H54 (cell line): ENCODE data around the gene RMND5B.

Experiments used
- DNase-seq: peaks from one replicate; pipeline ENCODE4 v3.0.0; 2011; ENCODE audit warnings: low spot score, mixed read lengths; ENCODE audit not compliant: insufficient read length
- FAIRE-seq: peaks from 3 replicates; lab custom pipeline; 2011; peaks lifted over from hg19 to GRCh38; lab: Jason Lieb, UNC
- POLR2A ChIP-seq: IDR thresholded peaks from 2 replicates; pipeline ENCODE4 v1.6.1; 2011; ENCODE audit warnings: low read depth, mild to moderate bottlenecking, low read length

RMND5B gene

DNA sequence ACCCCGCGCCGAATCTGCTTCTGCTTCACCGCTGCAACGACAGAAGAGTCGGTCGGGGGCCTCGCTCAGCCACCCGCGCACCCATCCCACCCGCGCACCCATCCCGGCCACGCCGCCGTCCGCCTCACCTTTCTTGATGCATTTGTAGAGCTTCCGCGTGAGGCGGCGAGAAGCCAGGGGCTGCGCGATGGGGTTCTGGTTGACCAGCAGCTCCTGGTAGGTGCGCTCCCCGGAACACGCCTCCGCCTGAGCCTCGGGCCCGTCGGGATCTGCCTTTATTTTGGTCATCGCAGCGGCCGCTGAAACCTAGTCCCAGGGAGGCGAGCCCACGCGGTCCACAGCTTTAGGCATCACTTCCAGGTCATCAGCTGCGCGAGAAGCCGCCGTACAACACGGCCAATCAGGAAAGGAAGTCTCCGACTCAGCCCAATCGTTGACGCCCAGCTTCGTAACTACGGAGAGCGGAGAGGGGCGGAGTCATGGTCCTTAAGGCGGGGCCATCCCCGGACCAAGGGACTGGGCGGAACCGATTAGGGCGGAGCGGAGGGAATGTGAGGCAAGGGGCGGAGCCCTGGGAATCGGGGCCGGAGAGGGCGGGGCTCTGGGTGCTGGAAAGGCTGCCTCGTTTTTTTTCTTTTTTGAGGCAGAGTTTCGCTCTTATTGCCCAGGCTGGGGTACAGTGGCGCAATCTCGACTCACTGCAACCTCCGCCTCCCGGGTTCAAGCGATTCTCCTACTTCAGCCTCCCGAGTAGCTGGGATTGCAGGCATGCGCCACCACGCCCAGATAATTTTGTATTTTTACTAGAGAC lies 22.9 kb downstream of the RMND5B start, which contains the start of gene NHP2:
Gene NHP2, minus strand, starts transcription at position 356 of the 811 bp plus-strand sequence. Its CDS starts 68 bp downstream, at position 288.
- TF ChIP-seq POLR2A: peak; percentile 58; the same call in 1 of the 2 replicates
- FAIRE-seq (no peak), DNase-seq (peak; percentile 90)

DNA sequence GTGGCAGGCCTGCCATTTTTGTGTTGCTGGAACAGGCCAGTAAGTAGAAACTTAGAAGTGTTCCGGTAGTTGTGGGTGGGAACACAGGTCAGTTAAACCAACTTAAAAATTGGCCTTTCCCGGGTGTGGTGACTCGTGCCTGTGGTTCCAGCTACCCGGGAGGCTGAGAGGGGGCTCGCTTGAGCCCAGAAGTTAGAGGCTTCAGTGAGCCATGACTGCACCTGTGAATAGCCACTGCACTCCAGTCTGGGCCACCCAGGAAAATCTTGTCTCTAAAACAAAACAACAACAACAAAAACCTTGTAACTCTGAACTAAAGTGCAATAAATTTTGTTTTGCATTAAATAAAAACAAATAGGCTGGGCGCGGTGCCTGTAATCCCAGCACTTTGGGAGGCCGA lies 24.3 kb downstream of the RMND5B start:
- TF ChIP-seq POLR2A: no peak
- no peak for FAIRE-seq
- no peak for DNase-seq

DNA sequence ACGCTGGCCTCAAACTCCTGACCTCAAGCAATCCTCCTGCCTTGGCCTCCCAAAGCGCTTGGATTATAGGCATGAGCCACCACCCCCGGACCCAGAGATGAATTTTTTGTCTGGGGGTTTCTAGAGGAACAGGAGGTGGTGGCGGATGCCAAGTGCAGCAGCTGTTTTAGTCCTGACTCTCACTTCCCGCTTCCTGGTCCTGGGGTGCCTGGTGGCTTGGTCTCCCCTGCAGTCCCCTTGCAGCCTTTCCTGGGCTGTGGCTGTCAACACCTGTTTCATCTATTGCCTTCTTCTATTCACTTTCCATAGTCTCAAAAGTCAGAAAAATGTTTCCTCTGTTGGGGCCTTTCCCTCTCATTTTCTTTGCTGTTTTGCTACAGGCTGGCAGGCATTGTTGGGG lies 29.4 kb downstream of the RMND5B start:
- TF ChIP-seq POLR2A: no peak
- DNase-seq (no peak), FAIRE-seq (no peak)

DNA sequence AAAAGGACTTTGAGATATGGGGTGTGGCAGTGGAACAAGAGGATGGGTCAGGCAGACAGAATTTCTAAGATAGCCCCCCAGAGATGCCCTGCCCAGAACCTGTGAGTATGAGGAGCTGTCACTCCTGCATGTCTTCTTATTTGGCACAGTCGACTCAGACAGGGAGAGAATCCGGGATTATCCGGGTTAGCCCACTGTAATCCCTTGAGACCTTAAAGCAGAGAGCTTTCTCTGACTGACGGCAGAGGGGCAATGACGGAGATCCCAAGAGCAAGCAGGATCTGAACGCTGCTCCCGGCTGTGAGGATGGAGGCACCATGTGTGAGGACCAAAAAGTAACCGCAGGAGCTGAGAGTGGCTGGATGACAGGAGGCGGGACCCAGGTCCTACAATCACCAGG lies 31.7 kb downstream of the RMND5B start:
- TF ChIP-seq POLR2A: no peak
- DNase-seq (no peak), FAIRE-seq (no peak)

DNA sequence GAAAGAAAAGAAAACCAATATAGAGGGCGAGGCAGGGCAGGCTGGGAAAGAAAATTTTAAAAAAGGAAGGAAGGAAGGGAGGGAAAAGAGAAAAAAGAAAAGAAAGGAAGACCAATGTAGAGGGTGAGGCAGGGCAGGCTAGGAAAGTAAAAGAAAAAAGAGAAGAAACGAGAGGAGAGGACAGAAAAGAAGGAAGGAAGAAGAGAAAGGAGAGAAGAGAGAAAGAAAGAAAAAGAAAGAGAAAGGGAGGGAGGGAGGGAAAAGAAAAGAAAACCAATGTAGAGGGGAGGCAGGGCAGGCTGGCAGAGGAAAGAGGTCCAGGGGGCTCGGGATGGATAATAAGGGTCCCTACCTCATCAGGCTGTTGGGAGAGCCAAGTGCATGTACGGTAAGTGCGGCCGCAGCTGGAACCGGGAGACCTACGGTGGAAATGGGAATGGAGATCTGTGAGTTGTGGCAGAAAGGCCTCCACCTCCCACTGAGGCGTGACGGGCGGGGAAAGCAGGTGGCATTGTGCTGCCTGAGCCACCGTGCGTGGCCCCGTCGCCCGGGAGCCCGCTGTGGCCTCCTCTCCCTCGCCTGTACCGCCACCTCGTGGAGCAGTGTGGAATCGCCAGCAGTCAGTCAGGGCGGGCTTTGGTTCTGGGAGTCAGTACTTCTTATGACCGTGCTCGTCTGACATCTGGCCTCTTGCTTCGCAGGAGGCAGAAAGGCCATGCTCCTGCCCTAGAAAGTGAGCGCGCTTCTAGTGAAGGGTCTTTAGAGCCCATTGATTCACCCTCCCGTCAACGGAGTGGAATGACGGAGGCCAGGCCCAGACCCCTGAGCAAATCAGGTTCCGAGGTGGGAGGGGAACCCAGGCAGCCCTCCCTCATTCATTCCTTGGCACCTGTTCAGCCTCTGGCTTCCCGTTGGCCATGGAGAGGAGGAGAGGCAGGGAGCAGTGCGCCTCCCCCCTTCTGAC lies 33.2 kb downstream of the RMND5B start:
- DNase-seq: peak; percentile 93
- no peak for TF ChIP-seq POLR2A
- no peak for FAIRE-seq

DNA sequence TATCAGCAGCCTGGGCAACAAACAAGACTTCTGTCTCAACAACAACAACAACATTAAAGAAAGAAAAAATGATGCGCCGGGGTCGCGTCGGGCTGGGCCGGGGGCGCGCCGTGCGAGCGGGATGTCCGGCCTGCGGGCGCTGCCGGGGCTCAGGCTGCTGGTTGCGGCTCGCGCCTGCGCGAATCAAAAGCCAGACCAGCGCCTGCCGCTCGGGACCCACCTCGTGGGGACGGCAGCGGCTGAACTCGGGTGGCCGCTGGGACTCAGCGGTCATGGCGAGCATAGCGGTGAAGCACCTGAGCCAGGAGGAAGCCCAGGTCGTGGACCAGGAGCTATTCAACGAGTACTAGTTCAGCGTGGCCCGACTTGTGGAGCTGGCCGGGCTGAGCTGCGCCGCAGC lies 34.8 kb downstream of the RMND5B start:
- FAIRE-seq (no peak), DNase-seq (no peak)
- TF ChIP-seq POLR2A: no peak

DNA sequence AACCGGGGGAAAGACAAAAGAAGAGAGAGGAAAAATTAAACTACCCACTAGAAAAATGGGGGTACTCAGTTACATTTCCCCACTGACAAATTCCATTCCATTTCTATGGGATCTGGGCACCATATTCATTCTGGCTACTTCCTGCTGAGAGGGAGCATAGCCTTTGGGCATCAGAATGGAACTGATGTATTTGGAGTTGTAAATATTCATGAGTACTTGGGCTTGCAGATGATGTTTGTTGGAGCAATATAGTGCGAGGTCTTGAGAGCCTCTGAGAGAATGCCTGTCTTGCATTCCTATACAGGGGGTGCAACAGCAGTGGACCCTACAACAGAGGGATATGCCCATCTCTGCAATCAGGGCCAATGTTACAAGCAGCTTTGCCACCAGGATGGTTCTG lies 39.6 kb downstream of the RMND5B start:
- no peak for FAIRE-seq
- no peak for DNase-seq
- no peak for TF ChIP-seq POLR2A

DNA sequence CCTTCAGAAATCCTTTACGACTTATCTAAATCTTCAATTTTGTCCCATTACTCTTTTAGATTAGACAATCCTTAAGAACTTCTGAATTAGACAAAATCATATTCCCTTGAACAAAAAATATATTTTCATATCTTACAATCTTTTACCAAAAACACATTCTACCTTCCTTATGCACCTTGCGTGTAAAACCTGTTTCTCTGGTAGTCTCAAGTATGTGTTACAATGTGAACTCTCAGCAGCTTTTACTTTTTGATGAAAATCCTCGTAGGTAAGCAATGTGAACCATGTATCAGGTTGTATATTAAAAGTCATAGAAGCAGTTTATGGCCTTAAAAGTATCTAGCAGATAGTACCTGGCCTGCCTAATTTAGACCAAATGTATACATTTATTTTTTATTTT lies 43.6 kb downstream of the RMND5B start:
- FAIRE-seq: no peak
- no peak for DNase-seq
- no peak for TF ChIP-seq POLR2A

DNA sequence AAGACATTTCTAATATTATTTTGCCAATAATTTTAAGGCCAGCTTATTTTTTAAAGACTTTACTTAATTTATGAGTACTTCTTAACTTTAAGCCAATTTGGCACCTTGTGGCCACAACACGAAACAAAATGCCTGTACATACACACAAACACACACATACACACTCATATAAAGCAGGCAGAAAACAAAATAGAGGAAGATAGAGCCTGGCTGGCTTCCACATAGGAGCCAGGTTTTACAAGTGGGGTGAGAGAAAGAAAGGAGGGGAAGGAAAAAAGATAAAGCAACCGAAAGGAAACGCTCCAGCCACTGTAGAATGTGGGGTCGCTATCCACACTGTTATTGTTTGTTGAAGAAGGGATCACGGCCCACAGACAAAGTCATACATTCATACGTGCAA lies 46.0 kb downstream of the RMND5B start:
- TF ChIP-seq POLR2A: no peak
- DNase-seq (no peak), FAIRE-seq (no peak)

DNA sequence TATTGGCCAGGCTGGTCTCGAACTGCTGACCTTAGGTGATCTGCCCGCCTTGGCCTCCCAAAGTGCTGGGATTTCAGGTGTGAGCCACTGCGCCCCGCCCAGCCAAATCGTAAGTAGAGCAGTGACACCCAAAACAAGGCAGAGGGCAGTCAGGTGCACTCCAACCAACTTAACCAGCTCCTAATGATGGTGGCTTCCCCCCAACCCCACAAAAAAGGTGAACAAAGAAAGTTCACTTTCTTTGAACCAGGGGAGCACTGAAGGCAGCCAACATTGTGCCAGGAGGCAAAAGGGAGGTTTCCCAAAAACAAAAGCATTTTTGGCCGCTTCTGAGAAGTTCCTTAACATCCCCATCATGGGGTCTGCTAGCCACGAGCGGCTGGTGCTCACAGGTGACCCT lies 46.8 kb downstream of the RMND5B start:
- no peak for FAIRE-seq
- no peak for DNase-seq
- TF ChIP-seq POLR2A: no peak

DNA sequence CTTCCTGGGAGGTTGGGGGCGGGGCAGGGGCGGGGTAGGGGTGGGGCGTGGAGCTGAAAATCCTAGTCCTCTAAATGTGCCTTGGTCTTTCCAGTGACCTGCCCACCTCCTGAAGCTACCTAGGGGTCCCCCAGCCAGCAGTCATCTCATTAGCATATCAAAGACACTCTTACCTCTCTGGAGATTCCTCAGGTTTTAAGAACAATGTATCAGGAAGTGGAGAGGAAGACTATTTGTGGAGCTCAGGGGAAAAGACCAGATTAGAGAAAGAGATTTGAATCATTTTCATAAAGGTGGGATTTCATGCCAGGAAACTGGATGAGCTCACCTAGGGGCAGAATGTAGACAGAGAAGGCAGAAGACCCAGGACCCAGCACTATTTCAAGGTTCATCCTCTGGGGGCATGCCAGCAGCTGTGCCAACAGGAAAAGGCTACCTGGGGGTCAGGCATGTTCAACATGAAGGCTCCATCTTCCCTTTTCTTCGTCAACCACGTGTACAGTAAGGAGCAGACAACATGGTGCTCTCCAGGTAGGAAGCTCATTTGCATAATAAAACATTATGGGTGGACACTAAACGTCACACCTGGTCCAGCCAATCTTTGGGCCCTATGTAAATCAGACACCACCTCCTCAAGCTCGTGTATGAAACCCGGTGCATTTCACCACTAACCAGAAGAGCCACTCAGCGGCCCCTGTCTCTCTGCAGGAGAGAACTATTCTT lies 49.5 kb downstream of the RMND5B start:
- no peak for DNase-seq
- no peak for FAIRE-seq
- TF ChIP-seq POLR2A: no peak

DNA sequence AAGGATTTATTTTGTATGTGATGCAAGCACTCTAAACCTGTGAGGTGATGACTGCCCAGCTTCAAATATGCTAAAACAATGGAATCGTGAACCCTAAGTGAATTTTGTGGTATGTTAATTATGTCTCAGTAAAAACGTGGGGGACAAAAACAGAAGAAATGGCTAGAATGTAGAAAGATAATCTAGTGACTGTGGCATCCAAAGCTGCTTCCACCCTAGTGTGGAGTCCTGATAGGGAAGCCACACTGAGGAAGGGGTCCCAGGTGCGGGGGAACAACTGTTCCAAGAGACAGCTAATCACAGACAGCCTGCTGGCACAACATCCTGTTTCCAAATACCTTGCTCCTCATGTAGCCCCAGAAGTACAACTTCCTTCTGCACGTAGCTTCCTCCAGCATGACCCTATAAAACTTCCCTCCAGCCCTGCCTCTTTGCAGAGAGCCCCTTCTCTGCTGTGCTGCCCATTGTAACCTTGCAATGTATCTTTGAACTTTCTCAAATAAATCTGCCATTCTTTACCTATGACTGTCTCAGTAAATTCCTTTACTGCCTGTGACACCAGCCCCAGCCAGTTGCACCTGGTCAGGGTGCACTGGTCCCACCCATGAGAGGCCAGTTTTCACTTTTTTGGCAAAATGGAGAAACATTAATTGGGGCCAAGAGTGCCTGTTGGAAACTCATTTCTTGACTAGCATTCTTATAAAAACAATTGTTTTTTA lies 51.5 kb downstream of the RMND5B start:
- FAIRE-seq (no peak), DNase-seq (no peak)
- no peak for TF ChIP-seq POLR2A

DNA sequence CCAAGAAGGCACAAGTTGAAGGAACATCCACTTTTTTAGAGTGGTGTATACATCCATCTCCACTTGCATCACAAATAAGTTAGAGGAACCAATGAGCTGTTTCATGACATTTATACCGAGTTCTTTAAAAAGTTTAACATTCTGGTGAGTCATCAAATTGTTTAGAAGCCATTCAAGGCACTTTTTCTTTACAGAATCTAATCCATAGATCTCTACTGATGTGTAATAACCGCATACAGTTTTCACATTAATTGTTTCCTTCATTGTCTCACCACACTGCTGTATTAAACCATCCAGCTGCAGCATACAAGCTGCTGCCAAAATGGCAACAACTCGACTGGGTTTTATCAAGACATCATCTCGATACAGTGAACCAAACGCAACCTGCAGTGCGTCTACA lies 55.6 kb downstream of the RMND5B start:
- FAIRE-seq (no peak), DNase-seq (no peak)
- TF ChIP-seq POLR2A: no peak

DNA sequence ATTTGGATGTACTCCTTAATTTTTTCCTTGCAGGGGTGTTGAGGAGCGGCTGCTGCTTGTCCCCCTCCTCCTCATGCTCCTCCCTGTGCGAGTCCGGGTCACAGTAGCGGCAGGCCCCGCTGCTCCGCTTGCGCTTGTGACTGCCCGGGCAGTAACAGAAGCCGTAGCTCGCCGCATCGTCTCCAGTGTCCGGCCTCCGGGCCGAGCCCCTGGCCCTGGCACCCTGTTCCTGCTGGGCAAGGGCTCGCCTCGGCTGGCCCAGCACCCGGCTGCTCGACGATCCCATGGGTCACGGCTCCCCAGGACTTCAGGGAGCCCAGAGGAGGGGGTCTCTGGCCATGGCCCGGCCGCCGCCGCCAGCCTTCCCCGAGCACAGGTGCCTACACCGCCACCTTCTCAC lies 56.2 kb downstream of the RMND5B start, which contains the start of gene GMCL2:
Gene GMCL2, minus strand, starts transcription at position 358 of the 400 bp plus-strand sequence. Its CDS starts 72 bp downstream, at position 286.
- no peak for DNase-seq
- TF ChIP-seq POLR2A: no peak
- no peak for FAIRE-seq
